Keratinocyte (primary cell): Measurements from ENCODE around the gene RAD21L1. TPM values are rescaled to one million over a fixed set of nuclear protein-coding genes. Genes with fewer than 3 reads are reported as not detected.

Experiments
- DNase-seq: peaks from one replicate; pipeline ENCODE4 v3.0.0-alpha.2; 2011; ENCODE audit warnings: low read depth, missing footprints, low spot score
- FAIRE-seq: peaks from 2 replicates; lab custom pipeline; 2011; peaks lifted over from hg19 to GRCh38; lab: Jason Lieb, UNC
- H2AFZ ChIP-seq: 2 replicates; pipeline ENCODE4 v1.6.0; 2012; ENCODE audit warnings: low read length, control low read depth, inconsistent platforms; ENCODE audit not compliant: control insufficient read depth
- H3K27ac ChIP-seq: 2 replicates; pipeline ENCODE4 v1.5.1; 2011; ENCODE audit warnings: low read length; ENCODE audit not compliant: control insufficient read depth, insufficient read depth
- H3K27me3 ChIP-seq: 3 replicates; pipeline ENCODE4 v1.6.0; 2011; ENCODE audit warnings: low read length; ENCODE audit not compliant: control insufficient read depth, insufficient read depth; ENCODE audit errors: extremely low read depth
- H3K36me3 ChIP-seq, 2 experiments: 2 replicates in 1 of 2; 3 replicates in 1 of 2; pipeline ENCODE4 v1.5.1; 2011; ENCODE audit warnings: low read length in 2 of 2, mild to moderate bottlenecking in 1 of 2; ENCODE audit not compliant: control insufficient read depth in 2 of 2, insufficient read depth in 2 of 2; ENCODE audit errors: extremely low read depth in 1 of 2
- H3K4me1 ChIP-seq: 3 replicates; pipeline ENCODE4 v1.5.1; 2011; ENCODE audit warnings: low read length; ENCODE audit not compliant: control insufficient read depth, insufficient read depth; ENCODE audit errors: extremely low read depth
- H3K4me2 ChIP-seq: 3 replicates; pipeline ENCODE4 v1.6.0; 2011; ENCODE audit warnings: low read depth, low read length; ENCODE audit not compliant: control insufficient read depth, insufficient read depth; ENCODE audit errors: extremely low read depth
- H3K4me3 ChIP-seq, 3 experiments: fragments of 200-600 bp in 1 of 3; sonication (generic) in 1 of 3; 2 replicates in 2 of 3; 3 replicates in 1 of 3; pipeline ENCODE4 v1.5.1; 2011 to 2016; ENCODE audit warnings: low read length in 3 of 3, mild to moderate bottlenecking in 3 of 3, control low read depth in 2 of 3, inconsistent platforms in 1 of 3, low read depth in 1 of 3, mixed read lengths in 1 of 3, mixed run types in 1 of 3, moderate library complexity in 1 of 3; ENCODE audit not compliant: control insufficient read depth in 2 of 3, insufficient read depth in 2 of 3; ENCODE audit errors: extremely low read depth in 1 of 3
- H3K79me2 ChIP-seq: 2 replicates; pipeline ENCODE4 v1.6.0; 2012; ENCODE audit warnings: low read length; ENCODE audit not compliant: control insufficient read depth, insufficient read depth
- H3K9ac ChIP-seq: 3 replicates; pipeline ENCODE4 v1.6.0; 2011; ENCODE audit warnings: low read length; ENCODE audit not compliant: control insufficient read depth, insufficient read depth; ENCODE audit errors: extremely low read depth
- H3K9me1 ChIP-seq: 3 replicates; pipeline ENCODE4 v1.6.0; 2011; ENCODE audit warnings: low read length; ENCODE audit not compliant: control insufficient read depth, insufficient read depth; ENCODE audit errors: extremely low read depth
- H3K9me3 ChIP-seq: 2 replicates; pipeline ENCODE4 v1.5.1; 2012; ENCODE audit warnings: low read depth, low read length; ENCODE audit not compliant: control insufficient read depth
- H4K20me1 ChIP-seq: 3 replicates; pipeline ENCODE4 v1.6.0; 2011; ENCODE audit warnings: low read length; ENCODE audit not compliant: control insufficient read depth, insufficient read depth; ENCODE audit errors: extremely low read depth
- CTCF ChIP-seq, 3 experiments: IDR thresholded peaks in 1 of 3; conservative IDR thresholded peaks in 1 of 3; optimal IDR thresholded peaks in 1 of 3; 2 replicates in 2 of 3; 3 replicates in 1 of 3; pipeline versions ENCODE3 to v1.5.1; 2011; ENCODE audit warnings: low read length in 3 of 3, mild to moderate bottlenecking in 3 of 3, moderate library complexity in 2 of 3, control low read depth in 1 of 3, inconsistent platforms in 1 of 3; ENCODE audit not compliant: insufficient read depth in 2 of 3; ENCODE audit errors: extremely low read depth in 1 of 3
- EZH2 ChIP-seq: IDR thresholded peaks from one replicate; pipeline ENCODE4 v1.6.1; 2012; ENCODE audit warnings: inconsistent platforms, mild to moderate bottlenecking, low read length, moderate library complexity
- dilution Hi-C: fragments of 300-500 bp; cut with MboI; formaldehyde crosslinking; loops from one replicate; pipeline ENCODE4 v1.7.0; 2020; ENCODE audit warnings: low sequenced_read_pairs; ENCODE audit not compliant: extremely low pct_ligation_motif_present
- polyA plus RNA-seq, 5 experiments: library from polyadenylated mRNA; depleted of rRNA in 3 of 5; stranded (reverse) in 3 of 5; stranded (forward) in 1 of 5; unstranded in 1 of 5; fragments of >200 nt; gene quantifications; 1 replicate in 1 of 5; 2 replicates in 3 of 5; 3 replicates in 1 of 5; pipeline versions ENCODE4 v1.2.1 to v1.2.3, GENCODE V29; 2011 to 2012; ENCODE audit warnings: missing spikeins in 2 of 5, low read depth in 1 of 5, low replicate concordance in 1 of 5

The RAD21L1 gene
- polyA plus RNA-seq, 1 donor (not counting 4 experiments of a cell fraction or from before 2014, with no cell fraction given), result not detected

DNA sequence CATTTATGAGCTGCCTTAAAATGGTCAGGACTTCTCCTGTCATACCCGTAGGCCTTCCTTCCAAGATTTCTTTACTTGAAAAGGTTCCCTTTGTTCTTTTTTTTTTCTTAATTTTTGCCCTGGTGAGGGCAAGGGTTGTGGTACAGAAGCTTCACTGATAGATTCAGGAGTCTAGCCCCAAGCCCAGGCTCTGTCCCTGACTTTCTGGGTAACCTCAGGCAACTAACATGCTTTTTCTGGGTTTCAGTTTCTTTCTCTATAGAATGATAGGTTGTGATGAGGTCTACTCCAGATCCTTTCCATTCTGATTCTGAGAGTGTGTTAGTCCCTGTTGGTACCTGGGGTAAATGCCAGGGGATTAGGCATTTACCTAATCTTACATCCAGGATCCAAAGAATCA, 61.5 kb downstream of the RAD21L1 start:
- no peaks in the 10 kb centered on the region for H3K4me1 ChIP-seq
- H3K4me2 ChIP-seq, result no peak overlapping the region
- no peak for DNase-seq
- dilution Hi-C loops, result no loop called here
- H3K79me2 ChIP-seq, result no peaks in the 10 kb centered on the region
- H3K4me3 ChIP-seq, result no peak overlapping the region
- no peaks in the 10 kb centered on the region for H4K20me1 ChIP-seq
- H2AFZ ChIP-seq, result no peak overlapping the region
- H3K27me3 ChIP-seq, result no peaks in the 10 kb centered on the region
- H3K9me1 ChIP-seq, result no peaks in the 10 kb centered on the region
- H3K36me3 ChIP-seq, result no peaks in the 10 kb centered on the region
- FAIRE-seq, result no peak
- no peaks in the 10 kb centered on the region for H3K9me3 ChIP-seq
- no peak overlapping the region for H3K9ac ChIP-seq
- TF ChIP-seq CTCF (optimal IDR thresholded peaks at IDR 0.05 in 1 of 3, IDR thresholded peaks at IDR 0.05 in 1 of 3, conservative IDR thresholded peaks at IDR 0.05 in 1 of 3; ENCODE audit: extremely low read depth in 1 of 3, insufficient read depth in 2 of 3, low read length in 3 of 3) (no peak), EZH2 (no peak)
- H3K27ac ChIP-seq, result no peak overlapping the region

DNA sequence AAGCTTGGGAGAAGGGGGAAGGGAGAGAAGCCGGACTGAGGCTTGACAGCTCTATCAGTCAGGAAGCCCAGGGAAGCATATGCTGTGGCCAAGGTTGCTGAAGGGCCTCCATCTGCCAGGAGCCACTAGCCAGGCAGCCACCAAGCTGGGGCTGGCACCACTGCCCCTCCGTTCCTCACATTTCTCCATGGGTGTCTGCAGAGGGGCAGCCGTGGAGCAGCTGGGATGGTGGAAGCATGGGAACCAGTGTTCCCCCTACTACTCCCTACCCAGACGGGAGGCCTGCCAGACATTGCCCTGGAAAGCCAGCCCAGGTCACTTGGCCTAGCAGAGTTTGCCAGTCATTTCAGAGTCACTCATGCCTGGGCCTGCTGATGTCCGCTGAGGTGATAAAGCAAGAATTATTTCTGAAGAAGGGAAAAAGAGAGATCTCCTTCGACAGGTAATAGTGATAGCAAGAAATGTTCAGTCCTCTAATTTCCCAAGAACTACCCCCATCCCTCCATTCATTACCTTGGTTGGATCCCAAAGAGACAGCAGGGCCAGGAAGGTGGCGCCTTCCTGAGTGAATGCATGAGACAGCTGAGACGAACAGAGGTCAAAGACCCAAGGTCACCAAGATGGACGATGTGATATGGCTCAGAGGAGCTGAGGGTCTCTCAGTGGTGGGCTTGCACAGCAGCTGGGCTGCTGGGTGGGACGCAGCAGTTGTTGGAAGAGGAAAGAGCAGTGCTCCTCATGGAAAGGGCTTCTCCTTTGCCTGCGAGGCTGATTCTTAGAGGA, 62.1 kb downstream of the RAD21L1 start:
- no peaks in the 10 kb centered on the region for H3K4me1 ChIP-seq
- DNase-seq, result no peak
- H3K9me1 ChIP-seq, result no peaks in the 10 kb centered on the region
- dilution Hi-C loops, result no loop called here
- H3K9ac ChIP-seq, result no peak overlapping the region
- no peaks in the 10 kb centered on the region for H3K79me2 ChIP-seq
- H3K4me2 ChIP-seq, result no peak overlapping the region
- FAIRE-seq, result no peak
- H2AFZ ChIP-seq, result no peak overlapping the region
- no peak overlapping the region for H3K27ac ChIP-seq
- no peaks in the 10 kb centered on the region for H3K36me3 ChIP-seq
- H4K20me1 ChIP-seq, result no peaks in the 10 kb centered on the region
- TF ChIP-seq CTCF (optimal IDR thresholded peaks at IDR 0.05 in 1 of 3, IDR thresholded peaks at IDR 0.05 in 1 of 3, conservative IDR thresholded peaks at IDR 0.05 in 1 of 3; ENCODE audit: extremely low read depth in 1 of 3, insufficient read depth in 2 of 3, low read length in 3 of 3) (no peak), EZH2 (no peak)
- H3K9me3 ChIP-seq, result no peaks in the 10 kb centered on the region
- H3K4me3 ChIP-seq, result no peak overlapping the region
- H3K27me3 ChIP-seq, result no peaks in the 10 kb centered on the region
